ENCODE measurements around the gene TMEM158. TPM values are rescaled to one million over a fixed set of nuclear protein-coding genes. Genes with fewer than 3 reads are reported as not detected.

The TMEM158 gene
- total RNA-seq, 2 experiments from 2014 or later, result not detected

- H3K4me3 Mint-ChIP-seq, result no peak overlapping the region
- peaks cover 63% of the 10 kb centered on the region for H3K27me3 Mint-ChIP-seq (ENCODE audit: low read depth)
- H3K36me3 Mint-ChIP-seq (ENCODE audit: low read depth), result no peaks in the 10 kb centered on the region
- intact Hi-C loops (cut with micrococcal nuclease), result loop anchor here (1.0 to 5.0 kb wide), 3 partner anchors 188 to 442 kb away; no protein-coding TSS in a partner anchor
- H3K9me3 Mint-ChIP-seq, result no peaks in the 10 kb centered on the region
- peaks cover 10% of the 10 kb centered on the region for H3K4me1 Mint-ChIP-seq (ENCODE audit: low read depth)
- CTCF ChIA-PET, result interaction anchor here (0.6 to 1.3 kb wide), 2 partner anchors 16 to 187 kb away, joined by 3 to 4 read pairs; no protein-coding TSS in a partner anchor
- peak; percentile 39 for DNase-seq
- no peak overlapping the region for H3K27ac Mint-ChIP-seq
Observed at GRCh38 chr3:45225465-45226205, 452 bp downstream of the TMEM158 start.

DNA sequence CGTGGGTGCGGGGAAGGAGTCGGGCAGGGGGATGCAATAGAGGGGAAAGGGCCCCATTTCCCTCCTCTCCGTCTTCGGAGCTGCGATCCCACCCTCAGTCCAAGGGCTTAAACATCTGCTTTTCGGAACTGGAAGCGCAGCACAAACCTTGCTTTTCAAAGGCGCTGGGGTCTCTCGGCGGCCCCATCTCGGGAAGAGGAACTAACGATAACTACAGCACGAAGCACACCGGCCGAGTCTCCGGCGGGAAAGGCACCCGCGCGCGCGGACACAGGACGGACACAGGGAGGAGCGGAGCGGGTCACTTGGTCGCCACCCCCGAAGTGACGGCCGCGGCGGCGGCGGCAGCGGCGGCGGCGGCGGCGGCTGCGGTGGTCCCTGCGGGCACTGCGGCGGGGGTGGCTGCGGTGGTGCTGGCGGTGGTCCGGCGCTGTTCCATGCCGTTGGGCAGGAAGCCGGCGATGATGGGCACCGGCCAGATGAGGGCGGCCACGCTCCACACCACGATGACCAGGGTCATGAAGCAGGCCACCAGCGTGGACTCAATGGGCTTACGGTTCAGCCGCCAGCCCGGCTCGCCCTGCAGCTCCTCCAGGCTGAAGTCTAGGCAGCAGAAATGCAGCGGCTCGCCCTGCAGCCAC is 1.1 kb downstream of the TMEM158 start:
- DNase-seq, result peak; percentile 57
- Mint-ChIP-seq H3K4me1 (ENCODE audit: low read depth) (peaks cover 10% of the 10 kb centered on the region), H3K4me3 (peak overlapping the region; percentile 71), H3K27ac (no peak overlapping the region), H3K36me3 (ENCODE audit: low read depth) (no peaks in the 10 kb centered on the region), H3K27me3 (ENCODE audit: low read depth) (peaks cover 64% of the 10 kb centered on the region), H3K9me3 (no peaks in the 10 kb centered on the region)
- CTCF ChIA-PET, result interaction anchor here (0.6 to 1.3 kb wide), 5 partner anchors 12 to 432 kb away, joined by 3 to 5 read pairs (median 3); no protein-coding TSS in a partner anchor
- intact Hi-C loops (cut with micrococcal nuclease), result loop anchor here (2.0 to 5.0 kb wide), 2 partner anchors 274 to 442 kb away; no protein-coding TSS in a partner anchor

DNA sequence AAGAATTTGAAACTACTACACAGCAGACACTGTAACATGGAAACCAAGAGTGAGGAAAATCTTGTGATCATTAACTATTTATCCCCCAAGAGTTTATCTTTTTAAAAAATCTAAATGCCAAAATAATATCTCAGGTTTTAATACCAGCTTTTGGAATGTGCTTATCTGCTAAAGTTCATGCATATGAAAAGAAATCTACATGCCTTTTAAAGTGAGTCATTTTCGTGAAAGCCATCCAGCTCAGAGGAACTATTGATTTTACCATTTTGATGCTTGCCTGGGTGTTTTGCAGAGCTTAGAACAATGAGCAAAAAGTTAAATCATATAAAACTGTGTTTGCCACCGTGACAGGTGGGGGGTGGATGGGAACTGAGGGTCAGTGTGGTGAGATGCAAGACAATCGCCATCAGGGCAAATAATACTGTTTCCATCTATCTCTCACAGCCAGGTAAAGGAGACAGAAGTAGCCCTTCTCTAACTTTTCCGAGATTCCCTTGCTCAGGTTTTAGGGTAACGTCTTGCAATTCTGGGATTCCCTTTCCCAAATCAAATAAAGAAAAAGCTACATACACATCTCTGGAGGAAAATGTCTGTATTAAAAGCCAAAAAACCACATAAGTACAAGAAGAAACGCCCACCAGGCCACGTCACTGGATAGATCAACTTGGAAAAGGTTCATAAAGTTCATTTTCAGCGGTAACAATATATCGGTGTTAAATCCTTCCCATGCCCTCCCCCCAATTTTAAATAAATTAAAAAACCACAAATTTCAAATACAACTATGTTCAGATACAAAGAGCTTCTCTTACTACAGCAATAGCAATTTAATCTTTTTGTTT is 2.0 kb downstream of the TMEM158 start:
- H3K27ac Mint-ChIP-seq, result no peak overlapping the region
- peak; percentile 17 for DNase-seq
- no peaks in the 10 kb centered on the region for H3K36me3 Mint-ChIP-seq (ENCODE audit: low read depth)
- H3K9me3 Mint-ChIP-seq, result no peaks in the 10 kb centered on the region
- H3K4me1 Mint-ChIP-seq (ENCODE audit: low read depth), result peaks cover 10% of the 10 kb centered on the region
- intact Hi-C loops (cut with micrococcal nuclease), result loop anchor here (2.0 kb wide), 1 partner anchor 275 kb away; no protein-coding TSS in a partner anchor
- CTCF ChIA-PET, result interaction anchor here (0.6 to 1.7 kb wide), 7 partner anchors 11 to 432 kb away, joined by 3 to 5 read pairs (median 3); no protein-coding TSS in a partner anchor
- peaks cover 57% of the 10 kb centered on the region for H3K27me3 Mint-ChIP-seq (ENCODE audit: low read depth)
- peak overlapping the region; percentile 13 for H3K4me3 Mint-ChIP-seq

GRCh38 chr3:45219694-45220093 is 6.4 kb downstream of the TMEM158 start:
- intact Hi-C loops (cut with micrococcal nuclease), result no loop called here

GRCh38 chr3:45218578-45219390 is 7.3 kb downstream of the TMEM158 start:
- Mint-ChIP-seq H3K36me3 (ENCODE audit: low read depth) (no peaks in the 10 kb centered on the region), H3K4me1 (ENCODE audit: low read depth) (no peaks in the 10 kb centered on the region), H3K27me3 (ENCODE audit: low read depth) (peaks cover 27% of the 10 kb centered on the region), H3K27ac (no peak overlapping the region), H3K4me3 (no peak overlapping the region), H3K9me3 (no peaks in the 10 kb centered on the region)
- intact Hi-C loops (cut with micrococcal nuclease), result no loop called here
- DNase-seq, result no peak
- CTCF ChIA-PET, result no interaction called here

More at GRCh38 chr3:45219694-45220093, 6.4 kb downstream of the TMEM158 start:
- H3K4me1 Mint-ChIP-seq (ENCODE audit: low read depth), result peaks cover 5% of the 10 kb centered on the region
- H3K27ac Mint-ChIP-seq, result no peak overlapping the region
- peaks cover 35% of the 10 kb centered on the region for H3K27me3 Mint-ChIP-seq (ENCODE audit: low read depth)
- no peak overlapping the region for H3K4me3 Mint-ChIP-seq
- no peak for DNase-seq
- no peaks in the 10 kb centered on the region for H3K9me3 Mint-ChIP-seq
- CTCF ChIA-PET, result no interaction called here
- no peaks in the 10 kb centered on the region for H3K36me3 Mint-ChIP-seq (ENCODE audit: low read depth)

DNA sequence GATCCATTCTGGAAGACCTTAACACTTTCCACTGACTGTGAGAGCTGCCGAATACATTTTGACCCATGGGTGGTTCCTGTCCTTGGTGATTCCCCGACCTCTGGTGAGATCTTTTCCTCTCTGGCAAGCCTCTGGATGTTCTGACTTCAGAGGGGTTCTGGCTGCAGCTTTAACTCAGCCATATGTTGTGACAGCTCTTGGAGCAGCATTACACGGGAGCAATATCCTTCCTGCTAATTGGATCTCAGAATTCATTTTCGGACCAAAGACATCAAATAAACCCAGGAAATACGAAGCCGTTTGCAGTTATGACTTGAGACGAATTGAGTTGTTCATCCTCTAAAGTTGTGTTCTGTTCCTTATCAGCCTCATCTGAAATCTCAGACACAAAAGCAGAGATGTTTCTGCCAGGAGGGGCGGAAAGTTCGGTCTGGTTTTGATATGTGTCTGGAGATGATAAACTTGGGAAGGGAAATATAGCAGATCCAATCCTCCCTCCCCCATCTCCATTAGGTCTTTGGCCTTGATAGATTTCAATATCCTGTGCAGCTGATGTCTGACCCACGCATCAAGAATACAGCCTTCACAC is 10.0 kb downstream of the TMEM158 start:
- CTCF ChIA-PET, result interaction anchor here (0.5 to 1.1 kb wide), 2 partner anchors 175 to 209 kb away, joined by 3 to 5 read pairs; no protein-coding TSS in a partner anchor
- Mint-ChIP-seq H3K27ac (no peak overlapping the region), H3K4me1 (ENCODE audit: low read depth) (no peaks in the 10 kb centered on the region), H3K4me3 (no peak overlapping the region), H3K36me3 (ENCODE audit: low read depth) (no peaks in the 10 kb centered on the region), H3K9me3 (no peaks in the 10 kb centered on the region), H3K27me3 (ENCODE audit: low read depth) (peaks cover 14% of the 10 kb centered on the region)
- DNase-seq, result no peak
- intact Hi-C loops (cut with micrococcal nuclease), result no loop called here

DNA sequence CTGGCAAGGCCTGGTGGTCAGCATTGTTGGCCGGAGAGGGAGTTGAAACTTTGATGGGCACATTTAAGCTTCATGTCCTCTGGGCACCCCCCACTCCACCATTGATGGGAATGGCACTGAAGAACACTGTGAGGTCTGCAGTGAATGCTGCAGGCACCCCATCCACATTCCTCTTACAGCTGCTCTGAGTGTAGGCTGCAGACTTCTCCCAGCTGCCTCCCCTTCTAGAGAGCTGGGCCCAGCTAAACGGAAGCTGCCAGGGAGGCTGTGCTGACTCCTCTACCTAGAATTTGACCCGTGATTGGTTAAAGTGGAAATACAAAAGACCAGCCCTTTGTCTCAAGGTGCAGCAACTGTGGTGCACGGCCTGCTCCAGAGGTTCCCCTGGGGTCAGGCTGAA is 10.6 kb downstream of the TMEM158 start:
- peaks cover 3% of the 10 kb centered on the region for H3K4me1 Mint-ChIP-seq (ENCODE audit: low read depth)
- no peak for DNase-seq

GRCh38 chr3:45214061-45214680 is 11.9 kb downstream of the TMEM158 start:
- no peak for DNase-seq
- H3K4me1 Mint-ChIP-seq (ENCODE audit: low read depth), result peaks cover 5% of the 10 kb centered on the region
- intact Hi-C loops (cut with micrococcal nuclease), result loop anchor here (5.0 kb wide), 1 partner anchor 283 kb away; no protein-coding TSS in a partner anchor
- H3K4me3 Mint-ChIP-seq, result no peak overlapping the region
- H3K27ac Mint-ChIP-seq, result no peak overlapping the region
- peaks cover 7% of the 10 kb centered on the region for H3K27me3 Mint-ChIP-seq (ENCODE audit: low read depth)
- H3K9me3 Mint-ChIP-seq, result no peaks in the 10 kb centered on the region
- CTCF ChIA-PET, result no interaction called here
- H3K36me3 Mint-ChIP-seq (ENCODE audit: low read depth), result no peaks in the 10 kb centered on the region

More for the DNA sequence above, 10.6 kb downstream of the TMEM158 start:
- no peak overlapping the region for H3K4me3 Mint-ChIP-seq
- intact Hi-C loops (cut with micrococcal nuclease), result no loop called here
- peaks cover 11% of the 10 kb centered on the region for H3K27me3 Mint-ChIP-seq (ENCODE audit: low read depth)
- no peak overlapping the region for H3K27ac Mint-ChIP-seq
- no peaks in the 10 kb centered on the region for H3K36me3 Mint-ChIP-seq (ENCODE audit: low read depth)
- CTCF ChIA-PET, result interaction anchor here (0.5 to 1.1 kb wide), 2 partner anchors 174 to 210 kb away, joined by 3 to 5 read pairs; no protein-coding TSS in a partner anchor
- H3K9me3 Mint-ChIP-seq, result no peaks in the 10 kb centered on the region

DNA sequence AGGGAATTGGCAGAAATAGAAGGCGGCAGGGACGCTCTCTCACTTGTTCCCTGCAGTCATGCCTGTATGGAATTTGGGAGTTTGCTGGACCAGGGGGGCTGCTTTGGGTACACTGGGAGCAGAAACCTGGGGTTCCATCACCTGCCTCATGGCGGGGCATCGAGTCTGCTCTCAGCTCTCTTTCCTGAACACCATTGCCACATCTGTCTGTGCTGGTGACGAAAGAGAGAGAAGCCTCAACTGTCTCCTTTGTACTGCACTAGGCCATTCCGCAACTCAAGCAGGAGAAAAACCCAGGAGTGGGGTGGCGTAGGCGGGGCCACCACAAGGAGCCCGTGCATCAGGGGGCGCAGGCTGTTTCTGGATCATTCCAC is 14.0 kb downstream of the TMEM158 start:
- Mint-ChIP-seq H3K27ac (no peak overlapping the region), H3K4me1 (ENCODE audit: low read depth) (peaks cover 11% of the 10 kb centered on the region), H3K4me3 (no peak overlapping the region), H3K9me3 (no peaks in the 10 kb centered on the region), H3K36me3 (ENCODE audit: low read depth) (no peaks in the 10 kb centered on the region), H3K27me3 (ENCODE audit: low read depth) (peaks cover 3% of the 10 kb centered on the region)
- no peak for DNase-seq
- intact Hi-C loops (cut with micrococcal nuclease), result loop anchor here (5.0 kb wide), 1 partner anchor 285 kb away; no protein-coding TSS in a partner anchor
- CTCF ChIA-PET, result interaction anchor here (8.3 kb wide), 1 partner anchor 170 kb away, joined by 299 read pairs; no protein-coding TSS in a partner anchor

DNA sequence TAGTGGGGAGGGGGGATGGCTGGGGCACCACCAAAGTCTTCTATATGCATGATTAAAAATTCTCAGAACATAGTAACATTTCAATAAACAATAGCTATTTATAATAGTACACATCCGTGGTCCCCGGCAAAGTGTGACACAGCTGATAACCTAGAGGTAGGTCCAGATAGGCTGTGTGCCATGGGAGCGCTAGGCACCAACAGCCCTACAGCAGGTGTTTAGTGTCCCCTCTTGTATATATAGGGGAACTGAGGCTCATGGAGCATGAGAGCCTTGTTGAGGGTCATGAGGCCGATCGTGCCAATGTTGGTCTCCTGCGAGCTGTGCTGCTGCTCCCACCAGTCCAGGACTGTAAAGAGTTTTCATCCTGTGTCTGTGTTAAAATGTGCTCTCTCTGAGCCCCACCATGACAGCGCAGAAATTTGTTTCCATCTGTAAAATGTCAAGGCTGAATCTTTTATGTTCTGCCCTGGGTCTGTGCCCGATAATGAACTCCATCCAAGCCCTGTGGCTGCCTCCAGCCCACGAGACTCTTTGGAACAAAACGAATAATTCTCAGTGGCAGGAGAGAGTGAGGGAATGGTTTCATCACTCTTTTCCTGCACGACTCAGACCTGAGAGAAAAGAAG is 14.5 kb downstream of the TMEM158 start:
- no peaks in the 10 kb centered on the region for H3K36me3 Mint-ChIP-seq (ENCODE audit: low read depth)
- peaks cover 11% of the 10 kb centered on the region for H3K4me1 Mint-ChIP-seq (ENCODE audit: low read depth)
- DNase-seq, result no peak
- no peak overlapping the region for H3K4me3 Mint-ChIP-seq
- H3K9me3 Mint-ChIP-seq, result no peaks in the 10 kb centered on the region
- CTCF ChIA-PET, result interaction anchor here (0.8 to 8.3 kb wide), 9 partner anchors 12 to 287 kb away, joined by 3 to 299 read pairs (median 5); no protein-coding TSS in a partner anchor
- H3K27ac Mint-ChIP-seq, result no peak overlapping the region
- peaks cover 3% of the 10 kb centered on the region for H3K27me3 Mint-ChIP-seq (ENCODE audit: low read depth)
- intact Hi-C loops (cut with micrococcal nuclease), result loop anchor here (5.0 kb wide), 1 partner anchor 286 kb away; no protein-coding TSS in a partner anchor
